ENCODE results near the gene RUNDC3A.
"Not testable (repeated sequence)": the region's sequence is repeated elsewhere in the genome, so short reads cannot be mapped to it uniquely, and the experiment has no call there.

The RUNDC3A gene

GRCh38 chr17:44320066-44320465, 11.7 kb downstream of the RUNDC3A start:
- DNase-seq (ENCODE audit: low read depth), result no peak

- DNase-seq (ENCODE audit: low read depth), result no peak
Observed at GRCh38 chr17:44321246-44322120, 13.1 kb downstream of the RUNDC3A start.

- DNase-seq (ENCODE audit: low read depth), result no peak
Observed at GRCh38 chr17:44322236-44322895, 14.0 kb downstream of the RUNDC3A start.

- no peak for DNase-seq (ENCODE audit: low read depth)
Observed at GRCh38 chr17:44323359-44324091, 15.1 kb downstream of the RUNDC3A start.

- DNase-seq (ENCODE audit: low read depth), result no peak
Observed at GRCh38 chr17:44324092-44324570, 15.7 kb downstream of the RUNDC3A start.

- DNase-seq (ENCODE audit: low read depth), result peak; percentile 95
Observed at GRCh38 chr17:44324571-44325275, 16.3 kb downstream of the RUNDC3A start, which contains the start of gene SLC25A39. Gene SLC25A39 (minus strand): TSS chr17:44324823. CDS start chr17:44323562, 1,261 bp downstream.

- peak; percentile 90 for DNase-seq (ENCODE audit: low read depth)
Observed at GRCh38 chr17:44326861-44327444, 18.6 kb downstream of the RUNDC3A start.

- DNase-seq (ENCODE audit: low read depth), result no peak
Observed at GRCh38 chr17:44327715-44328449, 19.5 kb downstream of the RUNDC3A start.

- DNase-seq (ENCODE audit: low read depth), result not testable (repeated sequence)
Observed at GRCh38 chr17:44329516-44329915, 21.1 kb downstream of the RUNDC3A start.

GRCh38 chr17:44330263-44330662, 21.9 kb downstream of the RUNDC3A start:
- not testable (repeated sequence) for DNase-seq (ENCODE audit: low read depth)

GRCh38 chr17:44331249-44331760, 22.9 kb downstream of the RUNDC3A start:
- DNase-seq (ENCODE audit: low read depth), result peak; percentile 40

GRCh38 chr17:44333371-44333770, 25.0 kb downstream of the RUNDC3A start:
- no peak for DNase-seq (ENCODE audit: low read depth)

- no peak for DNase-seq (ENCODE audit: low read depth)
Observed at GRCh38 chr17:44334315-44334714, 25.9 kb downstream of the RUNDC3A start.

GRCh38 chr17:44334727-44335126, 26.3 kb downstream of the RUNDC3A start:
- no peak for DNase-seq (ENCODE audit: low read depth)

GRCh38 chr17:44335564-44335963, 27.2 kb downstream of the RUNDC3A start:
- DNase-seq (ENCODE audit: low read depth), result no peak

GRCh38 chr17:44335968-44336367, 27.6 kb downstream of the RUNDC3A start:
- DNase-seq (ENCODE audit: low read depth), result no peak

GRCh38 chr17:44338702-44339101, 30.3 kb downstream of the RUNDC3A start:
- DNase-seq (ENCODE audit: low read depth), result no peak

- DNase-seq (ENCODE audit: low read depth), result not testable (repeated sequence)
Observed at GRCh38 chr17:44340553-44340952, 32.2 kb downstream of the RUNDC3A start.

- DNase-seq (ENCODE audit: low read depth), result no peak
Observed at GRCh38 chr17:44343510-44344209, 35.3 kb downstream of the RUNDC3A start.
